Hepatocyte (in vitro differentiated cells): ENCODE data around the gene DUSP8.

Experiments
- EZH2 ChIP-seq: fragments of 200-600 bp; sonication (generic); IDR thresholded peaks from 2 replicates; pipeline ENCODE4 v1.6.1; 2016; ENCODE audit warnings: antibody characterized with exemption, mild to moderate bottlenecking, borderline replicate concordance
- TF ChIP-seq, protein P1 (sequence below): fragments of 200-600 bp; sonication (generic); IDR thresholded peaks from 2 replicates; pipeline ENCODE4 v1.5.1; 2016; ENCODE audit warnings: antibody characterized with exemption, mild to moderate bottlenecking; ENCODE audit not compliant: poor library complexity

DNA sequence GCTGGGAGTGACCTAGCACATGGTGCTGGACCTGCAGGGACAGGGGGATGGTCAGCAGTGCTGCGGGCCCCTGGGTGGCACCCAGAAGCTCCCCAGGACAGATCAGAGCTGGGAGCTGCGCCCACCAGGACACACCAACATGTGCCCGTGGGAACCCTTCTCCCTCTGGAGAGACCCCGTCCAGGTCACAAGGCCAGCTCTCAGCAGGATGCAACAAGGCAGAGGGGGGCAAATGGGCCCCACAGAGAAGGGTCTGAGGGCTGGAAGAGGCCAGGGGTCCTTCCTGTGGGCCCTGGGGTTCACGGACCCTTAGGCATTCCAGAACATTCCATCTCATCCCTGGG lies 6.2 kb downstream of the DUSP8 start:
- TF ChIP-seq, protein P1, sequence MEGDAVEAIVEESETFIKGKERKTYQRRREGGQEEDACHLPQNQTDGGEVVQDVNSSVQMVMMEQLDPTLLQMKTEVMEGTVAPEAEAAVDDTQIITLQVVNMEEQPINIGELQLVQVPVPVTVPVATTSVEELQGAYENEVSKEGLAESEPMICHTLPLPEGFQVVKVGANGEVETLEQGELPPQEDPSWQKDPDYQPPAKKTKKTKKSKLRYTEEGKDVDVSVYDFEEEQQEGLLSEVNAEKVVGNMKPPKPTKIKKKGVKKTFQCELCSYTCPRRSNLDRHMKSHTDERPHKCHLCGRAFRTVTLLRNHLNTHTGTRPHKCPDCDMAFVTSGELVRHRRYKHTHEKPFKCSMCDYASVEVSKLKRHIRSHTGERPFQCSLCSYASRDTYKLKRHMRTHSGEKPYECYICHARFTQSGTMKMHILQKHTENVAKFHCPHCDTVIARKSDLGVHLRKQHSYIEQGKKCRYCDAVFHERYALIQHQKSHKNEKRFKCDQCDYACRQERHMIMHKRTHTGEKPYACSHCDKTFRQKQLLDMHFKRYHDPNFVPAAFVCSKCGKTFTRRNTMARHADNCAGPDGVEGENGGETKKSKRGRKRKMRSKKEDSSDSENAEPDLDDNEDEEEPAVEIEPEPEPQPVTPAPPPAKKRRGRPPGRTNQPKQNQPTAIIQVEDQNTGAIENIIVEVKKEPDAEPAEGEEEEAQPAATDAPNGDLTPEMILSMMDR = no peak
- no peak for TF ChIP-seq EZH2
